GM13976 (cell line): ENCODE measurements around the gene TOP1.

Experiments
- DNase-seq: peaks from one replicate; pipeline ENCODE4 v3.0.0; 2012; ENCODE audit warnings: low spot score
- in situ Hi-C: fragments of 300-500 bp; cut with MboI; formaldehyde crosslinking; loops from one replicate; pipeline ENCODE4 v1.12.0; 2022; ENCODE audit warnings: low sequenced_read_pairs, mixed read lengths, inconsistent platforms; ENCODE audit not compliant: unreplicated experiment
- TF ChIP-seq, protein P1 (sequence below): IDR thresholded peaks from 2 replicates; pipeline ENCODE4 v1.5.1; 2012; ENCODE audit warnings: borderline replicate concordance, mild to moderate bottlenecking; ENCODE audit not compliant: insufficient read depth; ENCODE audit errors: extremely low read depth, missing control alignments, control extremely low read depth

TOP1 gene

DNA sequence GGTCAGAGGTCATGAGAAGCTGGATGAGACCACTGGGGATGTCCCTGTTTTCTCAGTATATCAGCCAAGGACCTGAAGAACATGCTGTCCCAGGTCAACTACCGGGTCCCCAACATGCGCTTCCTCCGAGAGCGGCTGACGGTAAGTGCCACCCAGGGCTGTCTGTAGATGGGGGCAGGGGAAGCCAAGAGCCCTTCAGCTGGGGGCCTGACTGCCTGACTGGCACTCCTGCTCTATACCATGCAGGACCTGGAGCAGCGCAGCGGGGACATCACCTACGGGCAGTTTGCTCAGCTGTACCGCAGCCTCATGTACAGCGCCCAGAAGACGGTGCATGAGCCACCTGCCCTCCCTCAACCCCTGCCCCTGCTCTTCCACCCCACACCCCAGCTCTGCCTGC lies 133.8 kb downstream of the TOP1 start:
- in situ Hi-C loops: no loop called here
- DNase-seq: no peak
- TF ChIP-seq, protein P1, sequence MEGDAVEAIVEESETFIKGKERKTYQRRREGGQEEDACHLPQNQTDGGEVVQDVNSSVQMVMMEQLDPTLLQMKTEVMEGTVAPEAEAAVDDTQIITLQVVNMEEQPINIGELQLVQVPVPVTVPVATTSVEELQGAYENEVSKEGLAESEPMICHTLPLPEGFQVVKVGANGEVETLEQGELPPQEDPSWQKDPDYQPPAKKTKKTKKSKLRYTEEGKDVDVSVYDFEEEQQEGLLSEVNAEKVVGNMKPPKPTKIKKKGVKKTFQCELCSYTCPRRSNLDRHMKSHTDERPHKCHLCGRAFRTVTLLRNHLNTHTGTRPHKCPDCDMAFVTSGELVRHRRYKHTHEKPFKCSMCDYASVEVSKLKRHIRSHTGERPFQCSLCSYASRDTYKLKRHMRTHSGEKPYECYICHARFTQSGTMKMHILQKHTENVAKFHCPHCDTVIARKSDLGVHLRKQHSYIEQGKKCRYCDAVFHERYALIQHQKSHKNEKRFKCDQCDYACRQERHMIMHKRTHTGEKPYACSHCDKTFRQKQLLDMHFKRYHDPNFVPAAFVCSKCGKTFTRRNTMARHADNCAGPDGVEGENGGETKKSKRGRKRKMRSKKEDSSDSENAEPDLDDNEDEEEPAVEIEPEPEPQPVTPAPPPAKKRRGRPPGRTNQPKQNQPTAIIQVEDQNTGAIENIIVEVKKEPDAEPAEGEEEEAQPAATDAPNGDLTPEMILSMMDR: no peak

DNA sequence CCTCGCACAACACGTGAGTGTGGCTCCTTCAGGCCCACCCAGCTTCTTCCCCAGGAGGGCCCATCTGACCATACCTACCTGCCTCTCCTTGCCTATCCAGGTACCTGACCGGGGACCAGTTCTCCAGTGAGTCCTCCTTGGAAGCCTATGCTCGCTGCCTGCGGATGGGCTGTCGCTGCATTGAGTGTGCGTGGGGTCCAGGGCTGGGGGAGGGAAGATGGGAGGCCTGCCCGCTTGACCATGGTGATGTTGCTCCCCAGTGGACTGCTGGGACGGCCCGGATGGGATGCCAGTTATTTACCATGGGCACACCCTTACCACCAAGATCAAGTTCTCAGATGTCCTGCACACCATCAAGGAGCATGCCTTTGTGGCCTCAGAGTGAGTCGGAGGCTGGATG lies 135.2 kb downstream of the TOP1 start:
- TF ChIP-seq, protein P1: no peak
- no peak for DNase-seq
- in situ Hi-C loops: no loop called here

DNA sequence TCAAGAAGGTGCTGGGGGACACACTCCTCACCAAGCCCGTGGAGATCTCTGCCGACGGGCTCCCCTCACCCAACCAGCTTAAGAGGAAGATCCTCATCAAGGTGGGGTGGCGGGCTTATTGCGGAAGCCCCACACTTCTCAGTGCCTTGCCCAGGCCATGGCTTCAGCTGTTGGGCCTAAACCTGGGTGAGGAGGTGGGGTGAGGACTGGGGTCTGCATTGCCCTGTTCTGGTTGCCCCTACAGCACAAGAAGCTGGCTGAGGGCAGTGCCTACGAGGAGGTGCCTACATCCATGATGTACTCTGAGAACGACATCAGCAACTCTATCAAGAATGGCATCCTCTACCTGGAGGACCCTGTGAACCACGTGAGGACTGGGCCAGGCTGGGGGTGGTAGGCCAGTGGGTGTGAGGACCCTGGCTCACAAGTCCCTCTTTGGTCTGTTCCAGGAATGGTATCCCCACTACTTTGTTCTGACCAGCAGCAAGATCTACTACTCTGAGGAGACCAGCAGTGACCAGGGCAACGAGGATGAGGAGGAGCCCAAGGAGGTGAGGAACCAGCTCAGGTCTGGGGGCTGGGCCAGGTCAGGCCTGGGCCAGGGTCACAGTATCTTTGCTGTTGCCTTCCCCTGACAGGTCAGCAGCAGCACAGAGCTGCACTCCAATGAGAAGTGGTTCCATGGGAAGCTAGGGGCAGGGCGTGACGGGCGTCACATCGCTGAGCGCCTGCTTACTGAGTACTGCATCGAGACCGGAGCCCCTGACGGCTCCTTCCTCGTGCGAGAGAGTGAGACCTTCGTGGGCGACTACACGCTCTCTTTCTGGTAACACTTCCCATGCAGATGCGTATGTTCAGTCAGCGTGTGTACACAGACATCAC lies 136.6 kb downstream of the TOP1 start:
- TF ChIP-seq, protein P1: no peak
- no peak for DNase-seq
- in situ Hi-C loops: no loop called here

DNA sequence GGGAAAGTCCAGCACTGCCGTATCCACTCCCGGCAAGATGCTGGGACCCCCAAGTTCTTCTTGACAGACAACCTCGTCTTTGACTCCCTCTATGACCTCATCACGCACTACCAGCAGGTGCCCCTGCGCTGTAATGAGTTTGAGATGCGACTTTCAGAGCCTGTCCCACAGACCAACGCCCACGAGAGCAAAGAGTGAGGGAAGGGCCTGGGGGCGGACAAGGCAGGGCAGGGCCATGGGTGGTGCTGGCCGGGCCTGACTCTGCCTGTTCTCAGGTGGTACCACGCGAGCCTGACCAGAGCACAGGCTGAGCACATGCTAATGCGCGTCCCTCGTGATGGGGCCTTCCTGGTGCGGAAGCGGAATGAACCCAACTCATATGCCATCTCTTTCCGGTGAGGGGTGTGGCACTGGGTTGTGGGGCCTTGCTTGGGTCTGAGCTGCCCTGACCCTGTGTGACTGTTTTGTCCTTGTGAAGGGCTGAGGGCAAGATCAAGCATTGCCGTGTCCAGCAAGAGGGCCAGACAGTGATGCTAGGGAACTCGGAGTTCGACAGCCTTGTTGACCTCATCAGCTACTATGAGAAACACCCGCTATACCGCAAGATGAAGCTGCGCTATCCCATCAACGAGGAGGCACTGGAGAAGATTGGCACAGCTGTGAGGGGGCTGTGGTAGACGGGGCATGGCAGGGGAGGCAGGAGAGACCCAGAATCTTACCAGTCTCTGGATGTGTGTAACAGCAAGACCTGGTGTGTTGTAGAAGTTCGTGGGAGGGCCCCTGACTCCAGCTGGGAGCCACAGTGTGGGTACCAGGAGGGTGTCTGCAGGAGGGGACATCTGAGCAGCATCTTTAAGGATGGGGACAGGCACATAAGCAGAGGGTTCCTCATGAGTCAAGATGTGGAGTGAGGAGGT lies 137.8 kb downstream of the TOP1 start:
- in situ Hi-C loops: no loop called here
- TF ChIP-seq, protein P1: no peak

DNA sequence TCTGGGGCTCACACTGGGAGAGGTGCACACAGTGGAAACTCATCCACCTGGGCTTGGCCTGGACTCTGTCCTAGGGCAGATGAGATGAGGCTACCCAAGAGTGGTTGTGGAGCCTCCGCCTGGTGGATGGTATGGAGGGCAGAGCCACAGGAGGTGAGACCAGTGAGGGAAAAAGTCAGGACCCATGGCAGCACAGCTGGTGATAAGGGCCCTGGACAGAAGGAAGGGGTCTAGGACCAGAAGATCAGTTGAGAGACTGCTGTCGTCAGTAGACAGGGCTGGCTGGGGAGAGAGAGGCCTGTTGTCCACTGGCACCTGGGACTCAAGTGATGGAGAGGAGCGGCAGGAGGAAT lies 138.5 kb downstream of the TOP1 start:
- in situ Hi-C loops: no loop called here
- TF ChIP-seq, protein P1: no peak
- DNase-seq: no peak

More for the DNA sequence above, 137.8 kb downstream of the TOP1 start:
- DNase-seq: no peak

DNA sequence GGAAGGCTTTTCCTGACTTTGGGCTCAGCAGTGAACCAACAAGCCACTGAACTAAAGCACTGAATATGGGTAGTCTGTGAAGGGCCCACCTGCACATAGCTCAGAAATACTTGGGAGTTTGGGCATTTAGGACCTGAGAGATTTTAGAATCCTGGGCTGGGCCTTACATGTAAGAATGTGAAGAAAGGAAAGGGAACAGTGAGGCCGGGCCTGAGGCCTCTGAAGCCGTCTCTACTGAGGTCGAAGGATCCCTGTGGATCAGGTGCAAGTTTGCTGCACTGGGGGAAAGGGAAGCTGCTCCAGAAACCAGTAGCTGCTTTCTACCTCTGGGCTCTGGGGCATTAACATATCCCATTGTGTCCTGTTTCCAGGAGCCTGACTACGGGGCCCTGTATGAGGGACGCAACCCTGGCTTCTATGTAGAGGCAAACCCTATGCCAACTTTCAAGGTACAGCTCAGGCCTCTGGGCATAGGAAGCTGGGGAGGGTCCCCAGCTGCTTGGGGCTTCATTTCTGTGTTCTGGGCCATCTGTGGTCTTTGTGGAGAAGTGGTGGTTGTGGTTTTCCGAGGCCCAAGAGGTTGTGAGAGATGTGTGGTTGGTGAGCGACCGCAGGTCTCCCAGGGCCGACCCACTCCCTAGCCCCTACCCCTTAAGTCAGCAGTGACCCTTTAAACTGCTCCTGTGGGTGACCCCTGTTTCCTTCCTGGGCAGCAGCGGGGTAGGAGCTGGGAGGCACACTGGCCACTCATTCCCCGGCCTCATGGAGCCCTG lies 139.0 kb downstream of the TOP1 start:
- TF ChIP-seq, protein P1: no peak
- DNase-seq: no peak
- in situ Hi-C loops: no loop called here
